Measurements from ENCODE around the gene SSPN. TPM values are rescaled to one million over a fixed set of nuclear protein-coding genes. Genes with fewer than 3 reads are reported as not detected.

The SSPN gene
- total RNA-seq, 2 experiments from 2014 or later, result not detected

GRCh38 chr12:26244503-26244902 is 49.1 kb downstream of the SSPN start:
- no peak overlapping the region for H3K4me3 Mint-ChIP-seq
- H3K36me3 Mint-ChIP-seq (ENCODE audit: low read depth), result no peaks in the 10 kb centered on the region
- H3K9me3 Mint-ChIP-seq, result no peaks in the 10 kb centered on the region
- no peaks in the 10 kb centered on the region for H3K4me1 Mint-ChIP-seq
- peaks cover 3% of the 10 kb centered on the region for H3K27me3 Mint-ChIP-seq
- POLR2A ChIA-PET, result no interaction called here
- no peak for DNase-seq
- CTCF ChIA-PET, result interaction anchor here (0.8 kb wide), 1 partner anchor 8 kb away, joined by 3 read pairs; no protein-coding TSS in a partner anchor
- no peak overlapping the region for H3K27ac Mint-ChIP-seq

GRCh38 chr12:26245175-26245942 is 50.0 kb downstream of the SSPN start:
- Mint-ChIP-seq H3K4me1 (no peaks in the 10 kb centered on the region), H3K27ac (no peak overlapping the region), H3K4me3 (no peak overlapping the region), H3K36me3 (ENCODE audit: low read depth) (no peaks in the 10 kb centered on the region), H3K9me3 (no peaks in the 10 kb centered on the region), H3K27me3 (peaks cover 2% of the 10 kb centered on the region)
- no peak for DNase-seq
- ChIA-PET POLR2A (no interaction called here), CTCF (no interaction called here)

GRCh38 chr12:26246483-26247164 is 51.3 kb downstream of the SSPN start:
- Mint-ChIP-seq H3K36me3 (ENCODE audit: low read depth) (no peaks in the 10 kb centered on the region), H3K27me3 (peaks cover 1% of the 10 kb centered on the region), H3K4me1 (no peaks in the 10 kb centered on the region), H3K4me3 (no peak overlapping the region), H3K9me3 (no peaks in the 10 kb centered on the region), H3K27ac (no peak overlapping the region)
- ChIA-PET CTCF (no interaction called here), POLR2A (interaction anchor here (0.6 kb wide), 1 partner anchor 499 kb away, joined by 3 read pairs; no protein-coding TSS in a partner anchor)
- DNase-seq, result no peak

GRCh38 chr12:26247873-26248272 is 52.5 kb downstream of the SSPN start:
- no peak for DNase-seq

GRCh38 chr12:26250801-26251200 is 55.4 kb downstream of the SSPN start:
- no peak for DNase-seq
- H3K4me3 Mint-ChIP-seq, result no peak overlapping the region
- no peaks in the 10 kb centered on the region for H3K36me3 Mint-ChIP-seq (ENCODE audit: low read depth)
- ChIA-PET CTCF (interaction anchor here (0.6 to 0.7 kb wide), 2 partner anchors 272 to 391 kb away, joined by 4 to 7 read pairs; no protein-coding TSS in a partner anchor), POLR2A (no interaction called here)
- H3K9me3 Mint-ChIP-seq, result no peaks in the 10 kb centered on the region
- H3K4me1 Mint-ChIP-seq, result no peaks in the 10 kb centered on the region
- no peaks in the 10 kb centered on the region for H3K27me3 Mint-ChIP-seq
- no peak overlapping the region for H3K27ac Mint-ChIP-seq

More at GRCh38 chr12:26247873-26248272, 52.5 kb downstream of the SSPN start:
- Mint-ChIP-seq H3K27ac (no peak overlapping the region), H3K9me3 (no peaks in the 10 kb centered on the region), H3K36me3 (ENCODE audit: low read depth) (no peaks in the 10 kb centered on the region), H3K4me3 (no peak overlapping the region), H3K27me3 (no peaks in the 10 kb centered on the region), H3K4me1 (no peaks in the 10 kb centered on the region)
- ChIA-PET CTCF (no interaction called here), POLR2A (no interaction called here)

GRCh38 chr12:26251600-26251999 is 56.2 kb downstream of the SSPN start:
- ChIA-PET CTCF (no interaction called here), POLR2A (no interaction called here)

GRCh38 chr12:26252946-26253345 is 57.6 kb downstream of the SSPN start:
- Mint-ChIP-seq H3K27me3 (no peaks in the 10 kb centered on the region), H3K27ac (no peak overlapping the region), H3K4me1 (no peaks in the 10 kb centered on the region), H3K36me3 (ENCODE audit: low read depth) (no peaks in the 10 kb centered on the region), H3K9me3 (peaks cover 8% of the 10 kb centered on the region), H3K4me3 (no peak overlapping the region)
- ChIA-PET POLR2A (no interaction called here), CTCF (interaction anchor here (0.6 to 0.9 kb wide), 3 partner anchors 9 to 1010 kb away, joined by 3 read pairs; no protein-coding TSS in a partner anchor)
- DNase-seq, result no peak

More at GRCh38 chr12:26251600-26251999, 56.2 kb downstream of the SSPN start:
- Mint-ChIP-seq H3K9me3 (no peaks in the 10 kb centered on the region), H3K27me3 (no peaks in the 10 kb centered on the region), H3K27ac (no peak overlapping the region), H3K4me3 (no peak overlapping the region), H3K4me1 (no peaks in the 10 kb centered on the region), H3K36me3 (ENCODE audit: low read depth) (no peaks in the 10 kb centered on the region)
- DNase-seq, result no peak

GRCh38 chr12:26255893-26256645 is 60.7 kb downstream of the SSPN start:
- H3K27me3 Mint-ChIP-seq, result peaks cover 8% of the 10 kb centered on the region
- no peak for DNase-seq
- H3K27ac Mint-ChIP-seq, result no peak overlapping the region
- ChIA-PET POLR2A (no interaction called here), CTCF (interaction anchor here (1.3 kb wide), 1 partner anchor 16 kb away, joined by 4 read pairs; no protein-coding TSS in a partner anchor)
- H3K36me3 Mint-ChIP-seq (ENCODE audit: low read depth), result peaks cover 2% of the 10 kb centered on the region
- H3K4me1 Mint-ChIP-seq, result no peaks in the 10 kb centered on the region
- no peak overlapping the region for H3K4me3 Mint-ChIP-seq
- peaks cover 17% of the 10 kb centered on the region for H3K9me3 Mint-ChIP-seq

- no peak overlapping the region for H3K4me3 Mint-ChIP-seq
- POLR2A ChIA-PET, result interaction anchor here (0.6 kb wide), 1 partner anchor 76 kb away, joined by 4 read pairs; no protein-coding TSS in a partner anchor
- DNase-seq, result no peak
- CTCF ChIA-PET, result no interaction called here
- H3K27ac Mint-ChIP-seq, result no peak overlapping the region
- no peaks in the 10 kb centered on the region for H3K36me3 Mint-ChIP-seq (ENCODE audit: low read depth)
- H3K27me3 Mint-ChIP-seq, result peaks cover 5% of the 10 kb centered on the region
- no peaks in the 10 kb centered on the region for H3K4me1 Mint-ChIP-seq
- H3K9me3 Mint-ChIP-seq, result no peaks in the 10 kb centered on the region
These were observed 69.0 kb downstream of the SSPN start for GRCh38 chr12:26264215-26264838.

GRCh38 chr12:26265606-26266005 is 70.2 kb downstream of the SSPN start:
- DNase-seq, result no peak
- Mint-ChIP-seq H3K4me3 (no peak overlapping the region), H3K9me3 (no peaks in the 10 kb centered on the region), H3K27me3 (peaks cover 5% of the 10 kb centered on the region), H3K27ac (no peak overlapping the region), H3K4me1 (no peaks in the 10 kb centered on the region), H3K36me3 (ENCODE audit: low read depth) (no peaks in the 10 kb centered on the region)
- ChIA-PET POLR2A (no interaction called here), CTCF (no interaction called here)

- no peaks in the 10 kb centered on the region for H3K4me1 Mint-ChIP-seq
These were observed 71.5 kb downstream of the SSPN start for GRCh38 chr12:26266881-26267280.

GRCh38 chr12:26268841-26269561 is 73.6 kb downstream of the SSPN start:
- ChIA-PET POLR2A (no interaction called here), CTCF (interaction anchor here (0.5 kb wide), 1 partner anchor 118 kb away, joined by 6 read pairs; no protein-coding TSS in a partner anchor)
- Mint-ChIP-seq H3K4me1 (no peaks in the 10 kb centered on the region), H3K27me3 (peaks cover 5% of the 10 kb centered on the region), H3K27ac (no peak overlapping the region), H3K36me3 (ENCODE audit: low read depth) (no peaks in the 10 kb centered on the region), H3K4me3 (no peak overlapping the region), H3K9me3 (no peaks in the 10 kb centered on the region)
- no peak for DNase-seq

More at GRCh38 chr12:26266881-26267280, 71.5 kb downstream of the SSPN start:
- DNase-seq, result no peak
- Mint-ChIP-seq H3K9me3 (no peaks in the 10 kb centered on the region), H3K4me3 (no peak overlapping the region), H3K27ac (no peak overlapping the region), H3K27me3 (peaks cover 10% of the 10 kb centered on the region), H3K36me3 (ENCODE audit: low read depth) (no peaks in the 10 kb centered on the region)
- CTCF ChIA-PET, result no interaction called here
- POLR2A ChIA-PET, result no interaction called here
